Activated naive CD4-positive, alpha-beta T cell treated with anti-CD3 and anti-CD28 coated beads for 36 hours (primary cell): Measurements from ENCODE around the gene FNDC8. TPM values are rescaled to one million over a fixed set of nuclear protein-coding genes. Genes with fewer than 3 reads are reported as not detected.
"Not testable (repeated sequence)": the region's sequence is repeated elsewhere in the genome, so short reads cannot be mapped to it uniquely, and the experiment has no call there.

Experiments
- CTCF ChIA-PET: fragments of 350-600 bp; sonication (Branson Sonifier 250); formaldehyde crosslinking; loops from one replicate; lab custom pipeline; 2021; ENCODE audit warnings: antibody characterized with exemption; lab: Charles Lee
- DNase-seq: peaks from one replicate; pipeline ENCODE4 v3.0.0-alpha.2; 2020
- H3K27ac Mint-ChIP-seq: one replicate; pipeline ENCODE4 v1.8.0; 2021; ENCODE audit warnings: mild to moderate bottlenecking, mixed read lengths
- H3K27me3 Mint-ChIP-seq: one replicate; pipeline ENCODE4 v1.8.0; 2021; ENCODE audit warnings: low read depth, mixed read lengths
- H3K36me3 Mint-ChIP-seq: one replicate; pipeline ENCODE4 v1.8.0; 2021; ENCODE audit warnings: low read depth, mixed read lengths
- H3K4me1 Mint-ChIP-seq: one replicate; pipeline ENCODE4 v1.8.0; 2021; ENCODE audit warnings: low read depth, mixed read lengths
- H3K4me3 Mint-ChIP-seq: one replicate; pipeline ENCODE4 v1.8.0; 2021; ENCODE audit warnings: mild to moderate bottlenecking, moderate library complexity, mixed read lengths
- H3K9me3 Mint-ChIP-seq: one replicate; pipeline ENCODE4 v1.8.0; 2021; ENCODE audit warnings: mixed read lengths
- intact Hi-C: fragments of 100-400 bp; cut with micrococcal nuclease; formaldehyde crosslinking; loops from one replicate; pipeline ENCODE4 v1.15.1; 2023
- total RNA-seq, 2 experiments: library from RNA; stranded (reverse); gene quantifications; one replicate each; pipeline ENCODE4 v1.2.3, GENCODE V29; 2021

FNDC8 gene
- total RNA-seq, 2 experiments from 2014 or later: not detected

- Mint-ChIP-seq H3K4me1 (peaks cover 77% of the 10 kb centered on the region), H3K9me3 (no peaks in the 10 kb centered on the region), H3K27me3 (no peaks in the 10 kb centered on the region), H3K36me3 (no peaks in the 10 kb centered on the region), H3K27ac (no peak overlapping the region), H3K4me3 (no peak overlapping the region)
- CTCF ChIA-PET: interaction anchor here (1.7 kb wide), 1 partner anchor 10 kb away, joined by 7 read pairs; no protein-coding TSS in a partner anchor
- intact Hi-C loops: no loop called here
- DNase-seq: peak; percentile 18
Observed at GRCh38 chr17:35084987-35085386, 36.4 kb upstream of the FNDC8 start.

GRCh38 chr17:35086164-35086563 lies 35.3 kb upstream of the FNDC8 start:
- no peaks in the 10 kb centered on the region for H3K36me3 Mint-ChIP-seq
- no peak overlapping the region for H3K27ac Mint-ChIP-seq
- H3K27me3 Mint-ChIP-seq: no peaks in the 10 kb centered on the region
- H3K4me3 Mint-ChIP-seq: no peak overlapping the region
- H3K9me3 Mint-ChIP-seq: no peaks in the 10 kb centered on the region
- peaks cover 73% of the 10 kb centered on the region for H3K4me1 Mint-ChIP-seq
- CTCF ChIA-PET: interaction anchor here (0.9 to 1.7 kb wide), 3 partner anchors 12 to 64 kb away, joined by 3 to 7 read pairs (median 4); partner anchors contain the start of gene RFFL
- DNase-seq: no peak
- intact Hi-C loops: no loop called here

- intact Hi-C loops: no loop called here
- no peaks in the 10 kb centered on the region for H3K27me3 Mint-ChIP-seq
Observed at GRCh38 chr17:35086931-35087573, 34.4 kb upstream of the FNDC8 start.

GRCh38 chr17:35087731-35088355 lies 33.6 kb upstream of the FNDC8 start:
- H3K36me3 Mint-ChIP-seq: no peaks in the 10 kb centered on the region
- H3K9me3 Mint-ChIP-seq: no peaks in the 10 kb centered on the region
- peak; percentile 56 for DNase-seq
- intact Hi-C loops: loop anchor here (1.0 to 2.0 kb wide), 3 partner anchors 15 to 499 kb away; partner anchors contain the start of gene AP2B1
- CTCF ChIA-PET: interaction anchor here (0.6 to 1.0 kb wide), 2 partner anchors 10 to 87 kb away, joined by 3 read pairs; no protein-coding TSS in a partner anchor
- peak overlapping the region; percentile 86 for H3K4me3 Mint-ChIP-seq
- peaks cover 59% of the 10 kb centered on the region for H3K4me1 Mint-ChIP-seq
- no peaks in the 10 kb centered on the region for H3K27me3 Mint-ChIP-seq
- peak overlapping the region; percentile 92 for H3K27ac Mint-ChIP-seq

More at GRCh38 chr17:35086931-35087573, 34.4 kb upstream of the FNDC8 start:
- Mint-ChIP-seq H3K36me3 (no peaks in the 10 kb centered on the region), H3K27ac (peak overlapping the region; percentile 92), H3K4me3 (peak overlapping the region; percentile 86), H3K9me3 (no peaks in the 10 kb centered on the region), H3K4me1 (peaks cover 67% of the 10 kb centered on the region)
- no peak for DNase-seq
- CTCF ChIA-PET: interaction anchor here (0.6 to 1.0 kb wide), 2 partner anchors 10 to 86 kb away, joined by 3 read pairs; no protein-coding TSS in a partner anchor

GRCh38 chr17:35088356-35088880 lies 33.0 kb upstream of the FNDC8 start:
- Mint-ChIP-seq H3K27me3 (no peaks in the 10 kb centered on the region), H3K9me3 (no peaks in the 10 kb centered on the region), H3K4me1 (peaks cover 54% of the 10 kb centered on the region), H3K27ac (peak overlapping the region; percentile 92), H3K36me3 (no peaks in the 10 kb centered on the region), H3K4me3 (peak overlapping the region; percentile 86)
- no peak for DNase-seq
- intact Hi-C loops: loop anchor here (1.0 to 2.0 kb wide), 3 partner anchors 15 to 498 kb away; partner anchors contain the start of gene AP2B1
- CTCF ChIA-PET: no interaction called here

- intact Hi-C loops: loop anchor here (1.0 to 2.0 kb wide), 11 partner anchors 16 to 498 kb away; partner anchors contain the start of genes AP2B1, CCT6B, LIG3 and NLE1
- CTCF ChIA-PET: interaction anchor here (0.6 to 2.3 kb wide), 30 partner anchors 12 to 547 kb away, joined by 3 to 25 read pairs (median 4); partner anchors contain the start of genes FNDC8, LIG3 and RFFL
- H3K4me1 Mint-ChIP-seq: peaks cover 48% of the 10 kb centered on the region
Observed at GRCh38 chr17:35088881-35089585, 32.4 kb upstream of the FNDC8 start.

GRCh38 chr17:35089586-35090296 lies 31.7 kb upstream of the FNDC8 start:
- Mint-ChIP-seq H3K36me3 (peaks cover under 1% of the 10 kb centered on the region), H3K4me3 (peak overlapping the region; percentile 85), H3K27me3 (no peaks in the 10 kb centered on the region), H3K9me3 (no peaks in the 10 kb centered on the region), H3K27ac (peak overlapping the region; percentile 96), H3K4me1 (peaks cover 48% of the 10 kb centered on the region)
- CTCF ChIA-PET: interaction anchor here (0.6 to 2.3 kb wide), 37 partner anchors 12 to 547 kb away, joined by 3 to 25 read pairs (median 4); partner anchors contain the start of genes FNDC8, LIG3 and RFFL
- intact Hi-C loops: loop anchor here (1.0 to 2.0 kb wide), 10 partner anchors 26 to 497 kb away; partner anchors contain the start of genes AP2B1, CCT6B, LIG3 and NLE1
- DNase-seq: peak; percentile 61

More at GRCh38 chr17:35088881-35089585, 32.4 kb upstream of the FNDC8 start:
- DNase-seq: peak; percentile 89
- Mint-ChIP-seq H3K4me3 (peak overlapping the region; percentile 86), H3K9me3 (no peaks in the 10 kb centered on the region), H3K36me3 (no peaks in the 10 kb centered on the region), H3K27me3 (no peaks in the 10 kb centered on the region), H3K27ac (peak overlapping the region; percentile 96)

GRCh38 chr17:35090707-35091106 lies 30.7 kb upstream of the FNDC8 start:
- H3K36me3 Mint-ChIP-seq, DNase-seq, H3K27ac Mint-ChIP-seq, H3K9me3 Mint-ChIP-seq, H3K27me3 Mint-ChIP-seq, H3K4me3 Mint-ChIP-seq, intact Hi-C loops: not testable (repeated sequence)
- H3K4me1 Mint-ChIP-seq: peaks cover 43% of the 10 kb centered on the region
- CTCF ChIA-PET: interaction anchor here (1.4 to 2.3 kb wide), 8 partner anchors 12 to 111 kb away, joined by 4 to 20 read pairs (median 7); partner anchors contain the start of genes LIG3 and RFFL

GRCh38 chr17:35094902-35095301 lies 26.5 kb upstream of the FNDC8 start:
- H3K4me1 Mint-ChIP-seq: peaks cover 16% of the 10 kb centered on the region
- H3K27ac Mint-ChIP-seq: no peak overlapping the region
- no peaks in the 10 kb centered on the region for H3K9me3 Mint-ChIP-seq
- no peak for DNase-seq
- H3K36me3 Mint-ChIP-seq: peaks cover 13% of the 10 kb centered on the region
- no peaks in the 10 kb centered on the region for H3K27me3 Mint-ChIP-seq
- no peak overlapping the region for H3K4me3 Mint-ChIP-seq
- CTCF ChIA-PET: interaction anchor here (1.1 to 1.3 kb wide), 2 partner anchors 25 kb away, joined by 3 to 4 read pairs; no protein-coding TSS in a partner anchor
- intact Hi-C loops: no loop called here

GRCh38 chr17:35095741-35096140 lies 25.7 kb upstream of the FNDC8 start:
- intact Hi-C loops: no loop called here
- H3K4me1 Mint-ChIP-seq: peaks cover 10% of the 10 kb centered on the region
- no peak overlapping the region for H3K4me3 Mint-ChIP-seq
- DNase-seq: no peak
- H3K27ac Mint-ChIP-seq: no peak overlapping the region
- CTCF ChIA-PET: interaction anchor here (1.3 kb wide), 1 partner anchor 24 kb away, joined by 3 read pairs; no protein-coding TSS in a partner anchor
- H3K27me3 Mint-ChIP-seq: no peaks in the 10 kb centered on the region
- H3K36me3 Mint-ChIP-seq: peaks cover 15% of the 10 kb centered on the region
- H3K9me3 Mint-ChIP-seq: no peaks in the 10 kb centered on the region

- H3K27me3 Mint-ChIP-seq: no peaks in the 10 kb centered on the region
- no peak overlapping the region for H3K27ac Mint-ChIP-seq
- no peak overlapping the region for H3K4me3 Mint-ChIP-seq
- no peak for DNase-seq
- H3K4me1 Mint-ChIP-seq: peaks cover 8% of the 10 kb centered on the region
- CTCF ChIA-PET: interaction anchor here (1.2 kb wide), 1 partner anchor 21 kb away, joined by 3 read pairs; no protein-coding TSS in a partner anchor
- intact Hi-C loops: no loop called here
- H3K9me3 Mint-ChIP-seq: no peaks in the 10 kb centered on the region
- peaks cover 22% of the 10 kb centered on the region for H3K36me3 Mint-ChIP-seq
Observed at GRCh38 chr17:35097776-35098175, 23.6 kb upstream of the FNDC8 start.
